ENCODE measurements around the gene CAPN9.

- no peak for TF ChIP-seq CTCF (IDR thresholded peaks at IDR 0.05)
- peak; percentile 48 for TF ChIP-seq POLR2A (IDR thresholded peaks at IDR 0.05)
These were observed 38.3 kb upstream of the CAPN9 start for GRCh38 chr1:230708631-230709580.
